Activated effector memory CD4-positive, alpha-beta T cell treated with anti-CD3 and anti-CD28 coated beads, Interleukin-2, amount 50 U/mL, for 16 hours (primary cell): ENCODE results near the gene AQP2.

Experiments used
- DNase-seq: peaks from one replicate; pipeline ENCODE4 v3.0.0-alpha.2; 2020

The AQP2 gene

GRCh38 chr12:49920915-49921286 is 29.6 kb upstream of the AQP2 start:
- no peak for DNase-seq

- DNase-seq: no peak
Observed at GRCh38 chr12:49921299-49921698, 29.2 kb upstream of the AQP2 start.

- peak; percentile 27 for DNase-seq
Observed at GRCh38 chr12:49921936-49922335, 28.6 kb upstream of the AQP2 start.

GRCh38 chr12:49922349-49923034 is 28.0 kb upstream of the AQP2 start:
- peak; percentile 34 for DNase-seq

- peak; percentile 8 for DNase-seq
Observed at GRCh38 chr12:49923035-49923644, 27.4 kb upstream of the AQP2 start.

GRCh38 chr12:49923880-49924556 is 26.5 kb upstream of the AQP2 start:
- DNase-seq: peak; percentile 31

GRCh38 chr12:49924628-49925246 is 25.8 kb upstream of the AQP2 start:
- DNase-seq: peak; percentile 19

GRCh38 chr12:49925433-49926204 is 24.9 kb upstream of the AQP2 start:
- peak; percentile 38 for DNase-seq

- DNase-seq: peak; percentile 39
Observed at GRCh38 chr12:49928471-49928870, 22.1 kb upstream of the AQP2 start.

GRCh38 chr12:49929581-49929980 is 21.0 kb upstream of the AQP2 start:
- peak; percentile 36 for DNase-seq

GRCh38 chr12:49930515-49931288 is 19.8 kb upstream of the AQP2 start:
- DNase-seq: no peak

GRCh38 chr12:49932023-49932422 is 18.5 kb upstream of the AQP2 start:
- DNase-seq: peak; percentile 25

- DNase-seq: peak; percentile 31
Observed at GRCh38 chr12:49932533-49933130, 17.9 kb upstream of the AQP2 start.

GRCh38 chr12:49933796-49934195 is 16.7 kb upstream of the AQP2 start:
- DNase-seq: peak; percentile 28

GRCh38 chr12:49934505-49934904 is 16.0 kb upstream of the AQP2 start:
- DNase-seq: no peak

- no peak for DNase-seq
Observed at GRCh38 chr12:49936925-49937324, 13.6 kb upstream of the AQP2 start.

- peak; percentile 31 for DNase-seq
Observed at GRCh38 chr12:49937639-49938300, 12.8 kb upstream of the AQP2 start.

GRCh38 chr12:49939307-49939706 is 11.2 kb upstream of the AQP2 start:
- DNase-seq: no peak

- DNase-seq: peak; percentile 42
Observed at GRCh38 chr12:49939707-49940106, 10.8 kb upstream of the AQP2 start.

GRCh38 chr12:49941556-49942511 is 8.7 kb upstream of the AQP2 start:
- DNase-seq: peak; percentile 54
